Neural progenitor cell (in vitro differentiated cells): ENCODE measurements around the gene CCSER1.

Experiments used
- CTCF ChIP-seq: fragments of 200-600 bp; sonication (generic); IDR thresholded peaks from 2 replicates; pipeline ENCODE4 v1.5.1; 2017; ENCODE audit warnings: antibody characterized with exemption, mild to moderate bottlenecking
- EZH2 ChIP-seq: fragments of 200-600 bp; sonication (generic); IDR thresholded peaks from 2 replicates; pipeline ENCODE4 v1.6.1; 2017; ENCODE audit warnings: antibody characterized with exemption, mild to moderate bottlenecking, moderate library complexity
- EZH2phosphoT487 ChIP-seq: fragments of 200-600 bp; sonication (generic); IDR thresholded peaks from 2 replicates; pipeline ENCODE4 v1.6.1; 2017; ENCODE audit warnings: antibody characterized with exemption

- no peak for TF ChIP-seq CTCF
- TF ChIP-seq EZH2phosphoT487: no peak
- no peak for TF ChIP-seq EZH2
These were observed 471.5 kb downstream of the CCSER1 start for GRCh38 chr4:90598741-90599140.
